Esophagus (tissue), 2 donors: ENCODE data around the gene ZNF430. TPM values are rescaled to one million over a fixed set of nuclear protein-coding genes. Genes with fewer than 3 reads are reported as not detected.

ENCODE experiments used
- H3K27ac ChIP-seq, 2 donors: one replicate each; pipeline ENCODE4 v1.5.1; 2013; ENCODE audit warnings: low read depth in 2 of 2, mild to moderate bottlenecking in 2 of 2, inconsistent platforms in 1 of 2, low read length in 1 of 2, moderate library complexity in 1 of 2
- H3K27me3 ChIP-seq, 2 donors: one replicate each; pipeline ENCODE4 v1.6.1; 2013; ENCODE audit warnings: low read length in 2 of 2, control low read depth in 1 of 2, mild to moderate bottlenecking in 1 of 2; ENCODE audit not compliant: insufficient read depth in 2 of 2, control insufficient read depth in 1 of 2
- H3K36me3 ChIP-seq, 2 donors: one replicate each; pipeline ENCODE4 v1.6.1; 2013; ENCODE audit warnings: low read length in 1 of 2; ENCODE audit not compliant: control insufficient read depth in 2 of 2, insufficient read depth in 2 of 2
- H3K4me1 ChIP-seq, 2 donors: one replicate each; pipeline ENCODE4 v1.6.1; 2013; ENCODE audit warnings: low read length in 1 of 2; ENCODE audit not compliant: control insufficient read depth in 2 of 2, insufficient read depth in 2 of 2
- H3K4me3 ChIP-seq, 2 donors: one replicate each; pipeline ENCODE4 v1.5.1; 2013; ENCODE audit warnings: low read length in 2 of 2, mild to moderate bottlenecking in 2 of 2, low read depth in 1 of 2, moderate library complexity in 1 of 2
- H3K9me3 ChIP-seq, 2 donors: one replicate each; pipeline ENCODE4 v1.6.1; 2013; ENCODE audit warnings: mild to moderate bottlenecking in 2 of 2, low read depth in 1 of 2, low read length in 1 of 2, moderate library complexity in 1 of 2; ENCODE audit not compliant: control insufficient read depth in 2 of 2, insufficient read depth in 1 of 2
- polyA plus RNA-seq, 2 donors: library from polyadenylated mRNA; stranded (reverse); fragments of 200-250 nt; gene quantifications; one replicate each; pipeline ENCODE4 v1.2.3, GENCODE V29; 2013
- donor health status: healthy with polysubstance abuse.
- donor health status: Bipolar disorder and iron deficiency.

Gene ZNF430
- polyA plus RNA-seq, 2 donors, result 4.2 to 5.9 TPM

GRCh38 chr19:21109116-21109515, 88.7 kb downstream of the ZNF430 start:
- Histone ChIP-seq H3K27me3 (no peaks in the 10 kb centered on the region), H3K36me3 (peaks cover 0 to 2% of the 10 kb centered on the region in 2 donors), H3K4me1 (no peaks in the 10 kb centered on the region), H3K4me3 (no peak overlapping the region), H3K9me3 (peaks cover 2 to 3% of the 10 kb centered on the region in 2 donors), H3K27ac (no peak overlapping the region)

Other genes starting within 250 kb of the ZNF430 start
- gene ZNF66, start 244.4 kb upstream of the ZNF430 start, polyA plus RNA-seq, result 1 to 10 TPM; 1.0 to 1.2 TPM
- 1 to 10 TPM; 3.0 to 3.2 TPM for gene ZNF85, start 97.4 kb upstream of the ZNF430 start, polyA plus RNA-seq
- 1 to 10 TPM; 3.4 to 5.1 TPM for gene ZNF714, start 61.5 kb downstream of the ZNF430 start, polyA plus RNA-seq
- 10 to 100 TPM; 16.8 to 68.4 TPM for gene ZNF431, start 121.4 kb downstream of the ZNF430 start, polyA plus RNA-seq